Lower leg skin (tissue), 3 donors: ENCODE measurements around the gene ZNF280B.

Source experiments
- CTCF ChIP-seq, 3 donors: fragments of 450-650 bp; IDR thresholded peaks; one replicate each; pipeline ENCODE4 v1.5.1; 2016; ENCODE audit warnings: antibody characterized with exemption in 3 of 3, mild to moderate bottlenecking in 3 of 3, moderate library complexity in 2 of 3
- POLR2A ChIP-seq, 2 donors: fragments of 450-650 bp; IDR thresholded peaks; one replicate each; pipeline ENCODE4 v1.6.1; 2016 to 2017; ENCODE audit warnings: antibody characterized with exemption in 2 of 2, mild to moderate bottlenecking in 1 of 2, moderate library complexity in 1 of 2

- TF ChIP-seq CTCF (IDR thresholded peaks at IDR 0.05), result no peak
- TF ChIP-seq POLR2A (IDR thresholded peaks at IDR 0.05), result no peak
Measured at GRCh38 chr22:22556995-22557925, 48.7 kb upstream of the ZNF280B start.
